Parathyroid adenoma (tissue), 2 donors: Measurements from ENCODE around the gene HS3ST2.

Source experiments
- H2AFZ ChIP-seq: fragments of 300-600 bp; sonication (generic); one replicate; pipeline ENCODE4 v1.7.0; 2017; ENCODE audit warnings: antibody characterized with exemption, mild to moderate bottlenecking
- H3K27ac ChIP-seq: fragments of 300-600 bp; sonication (generic); one replicate; pipeline ENCODE4 v1.7.0; 2017
- H3K27me3 ChIP-seq: fragments of 300-600 bp; sonication (generic); one replicate; pipeline ENCODE4 v1.7.0; 2017; ENCODE audit warnings: low read length; ENCODE audit not compliant: control insufficient read depth, insufficient read depth
- H3K36me3 ChIP-seq: fragments of 300-600 bp; sonication (generic); one replicate; pipeline ENCODE4 v1.7.0; 2017; ENCODE audit warnings: low read length; ENCODE audit not compliant: control insufficient read depth, insufficient read depth
- H3K4me1 ChIP-seq: fragments of 300-600 bp; sonication (generic); one replicate; pipeline ENCODE4 v1.7.0; 2017; ENCODE audit warnings: control low read depth
- H3K4me2 ChIP-seq: fragments of 300-600 bp; sonication (generic); one replicate; pipeline ENCODE4 v1.7.0; 2017; ENCODE audit warnings: low read length
- H3K4me3 ChIP-seq: fragments of 300-600 bp; sonication (generic); one replicate; pipeline ENCODE4 v1.7.0; 2017; ENCODE audit warnings: low read depth, low read length
- H3K79me2 ChIP-seq: fragments of 300-600 bp; sonication (generic); one replicate; pipeline ENCODE4 v1.7.0; 2017; ENCODE audit warnings: control low read depth
- H3K9ac ChIP-seq: fragments of 300-600 bp; sonication (generic); one replicate; pipeline ENCODE4 v1.7.0; 2017; ENCODE audit warnings: mild to moderate bottlenecking
- H3K9me3 ChIP-seq: fragments of 300-600 bp; sonication (generic); one replicate; pipeline ENCODE4 v1.7.0; 2017; ENCODE audit warnings: low read length; ENCODE audit not compliant: control insufficient read depth
- CTCF ChIP-seq: fragments of 300-600 bp; sonication (generic); IDR thresholded peaks from one replicate; pipeline ENCODE4 v1.7.0; 2017; ENCODE audit warnings: antibody characterized with exemption, mild to moderate bottlenecking
- donor health status: primary hyperparathyroidism.

HS3ST2 gene

GRCh38 chr16:22789281-22789945, 24.5 kb upstream of the HS3ST2 start:
- H3K9ac ChIP-seq: no peak overlapping the region
- no peak for TF ChIP-seq CTCF
- no peak overlapping the region for H3K27ac ChIP-seq
- no peaks in the 10 kb centered on the region for H3K9me3 ChIP-seq
- H3K36me3 ChIP-seq: no peaks in the 10 kb centered on the region
- no peaks in the 10 kb centered on the region for H3K27me3 ChIP-seq
- no peak overlapping the region for H2AFZ ChIP-seq
- no peaks in the 10 kb centered on the region for H3K79me2 ChIP-seq
- H3K4me2 ChIP-seq: no peak overlapping the region
- no peak overlapping the region for H3K4me3 ChIP-seq
- H3K4me1 ChIP-seq: peaks cover 4% of the 10 kb centered on the region

GRCh38 chr16:22797551-22797950, 16.4 kb upstream of the HS3ST2 start:
- no peak overlapping the region for H3K9ac ChIP-seq
- TF ChIP-seq CTCF: no peak
- no peaks in the 10 kb centered on the region for H3K27me3 ChIP-seq
- H3K36me3 ChIP-seq: no peaks in the 10 kb centered on the region
- no peak overlapping the region for H3K4me3 ChIP-seq
- H3K79me2 ChIP-seq: no peaks in the 10 kb centered on the region
- H3K9me3 ChIP-seq: no peaks in the 10 kb centered on the region
- H3K4me2 ChIP-seq: no peak overlapping the region
- H3K27ac ChIP-seq: no peak overlapping the region
- no peak overlapping the region for H2AFZ ChIP-seq
- no peaks in the 10 kb centered on the region for H3K4me1 ChIP-seq

GRCh38 chr16:22799113-22799512, 14.8 kb upstream of the HS3ST2 start:
- Histone ChIP-seq H3K4me3 (no peak overlapping the region), H3K36me3 (no peaks in the 10 kb centered on the region), H3K4me2 (no peak overlapping the region), H3K27me3 (no peaks in the 10 kb centered on the region), H2AFZ (no peak overlapping the region), H3K27ac (no peak overlapping the region), H3K4me1 (no peaks in the 10 kb centered on the region), H3K79me2 (no peaks in the 10 kb centered on the region), H3K9me3 (no peaks in the 10 kb centered on the region), H3K9ac (no peak overlapping the region)
- no peak for TF ChIP-seq CTCF

- no peak for TF ChIP-seq CTCF
- Histone ChIP-seq H3K36me3 (no peaks in the 10 kb centered on the region), H3K4me1 (no peaks in the 10 kb centered on the region), H3K4me2 (no peak overlapping the region), H3K27ac (no peak overlapping the region), H3K27me3 (no peaks in the 10 kb centered on the region), H2AFZ (no peak overlapping the region), H3K9me3 (no peaks in the 10 kb centered on the region), H3K79me2 (no peaks in the 10 kb centered on the region), H3K4me3 (no peak overlapping the region), H3K9ac (no peak overlapping the region)
Observed at GRCh38 chr16:22804893-22805292, 9.1 kb upstream of the HS3ST2 start.

GRCh38 chr16:22805326-22805725, 8.6 kb upstream of the HS3ST2 start:
- no peaks in the 10 kb centered on the region for H3K4me1 ChIP-seq
- no peaks in the 10 kb centered on the region for H3K36me3 ChIP-seq
- no peak overlapping the region for H3K27ac ChIP-seq
- no peak overlapping the region for H3K4me3 ChIP-seq
- H3K27me3 ChIP-seq: no peaks in the 10 kb centered on the region
- H3K79me2 ChIP-seq: no peaks in the 10 kb centered on the region
- H3K4me2 ChIP-seq: no peak overlapping the region
- no peak overlapping the region for H2AFZ ChIP-seq
- H3K9ac ChIP-seq: no peak overlapping the region
- TF ChIP-seq CTCF: no peak
- H3K9me3 ChIP-seq: no peaks in the 10 kb centered on the region
